CD14-positive monocyte (primary cell): ENCODE data around the gene GRIK2. TPM values are rescaled to one million over a fixed set of nuclear protein-coding genes. Genes with fewer than 3 reads are reported as not detected.

Source experiments
- DNase-seq, 3 donors: peaks; one replicate each; pipeline ENCODE4 v3.0.0-alpha.2; 2011 to 2022
- H2AFZ ChIP-seq: 2 replicates; pipeline ENCODE4 v1.6.0; 2012; ENCODE audit warnings: mild to moderate bottlenecking, low read depth, low read length, inconsistent platforms; ENCODE audit not compliant: insufficient read depth, poor library complexity, severe bottlenecking
- H3K27ac ChIP-seq, 2 donors: 1 replicate in 1 of 2; 2 replicates in 1 of 2; pipeline ENCODE4 v1.5.1; 2012 to 2013; ENCODE audit warnings: low read length in 2 of 2, control low read depth in 1 of 2, inconsistent platforms in 1 of 2, low read depth in 1 of 2, mild to moderate bottlenecking in 1 of 2
- H3K27me3 ChIP-seq, 2 donors: one replicate each; pipeline versions ENCODE4 v1.6.0 to v1.6.1; 2011 to 2013; ENCODE audit warnings: low read length in 2 of 2; ENCODE audit not compliant: control insufficient read depth in 2 of 2, insufficient read depth in 2 of 2
- H3K36me3 ChIP-seq, 2 donors: replicated peaks in 1 of 2; 1 replicate in 1 of 2; 2 replicates in 1 of 2; pipeline versions ENCODE4 v1.5.1 to v1.6.1; 2012 to 2013; ENCODE audit warnings: low read length in 2 of 2, control low read depth in 1 of 2, inconsistent platforms in 1 of 2, mild to moderate bottlenecking in 1 of 2; ENCODE audit not compliant: insufficient read depth in 2 of 2, control insufficient read depth in 1 of 2
- H3K4me1 ChIP-seq, 2 donors: 1 replicate in 1 of 2; 2 replicates in 1 of 2; pipeline versions ENCODE4 v1.5.1 to v1.6.1; 2012 to 2013; ENCODE audit warnings: low read length in 2 of 2, control low read depth in 1 of 2, inconsistent platforms in 1 of 2, mild to moderate bottlenecking in 1 of 2, moderate library complexity in 1 of 2; ENCODE audit not compliant: insufficient read depth in 2 of 2, control insufficient read depth in 1 of 2
- H3K4me2 ChIP-seq: replicated peaks from 2 replicates; pipeline ENCODE3; 2012; ENCODE audit warnings: low read length, moderate library complexity, mild to moderate bottlenecking; ENCODE audit not compliant: poor library complexity, severe bottlenecking; ENCODE audit errors: extremely low read depth
- H3K4me3 ChIP-seq, 3 experiments: fragments of 200-600 bp in 1 of 3; sonication (generic) in 1 of 3; replicated peaks in 1 of 3; 1 replicate in 2 of 3; 2 replicates in 1 of 3; pipeline ENCODE4 v1.5.1; 2011 to 2013; ENCODE audit warnings: low read length in 3 of 3, mild to moderate bottlenecking in 3 of 3, control low read depth in 2 of 3, low read depth in 2 of 3, inconsistent platforms in 1 of 3, moderate library complexity in 1 of 3
- H3K79me2 ChIP-seq: 2 replicates; pipeline ENCODE4 v1.6.0; 2012; ENCODE audit warnings: mild to moderate bottlenecking, control low read depth, inconsistent platforms, low read length, moderate library complexity; ENCODE audit not compliant: insufficient read depth
- H3K9ac ChIP-seq: 2 replicates; pipeline ENCODE4 v1.6.0; 2017; ENCODE audit warnings: low read length, mild to moderate bottlenecking; ENCODE audit not compliant: insufficient read depth, poor library complexity, severe bottlenecking
- H3K9me3 ChIP-seq, 2 donors: replicated peaks in 1 of 2; 1 replicate in 1 of 2; 2 replicates in 1 of 2; pipeline versions ENCODE4 v1.5.1 to v1.6.1; 2012 to 2013; ENCODE audit warnings: low read length in 2 of 2, control low read depth in 1 of 2; ENCODE audit not compliant: control insufficient read depth in 1 of 2, insufficient read depth in 1 of 2
- H4K20me1 ChIP-seq: 2 replicates; pipeline ENCODE4 v1.6.0; 2012; ENCODE audit warnings: mild to moderate bottlenecking, low read length, control low read depth, moderate library complexity; ENCODE audit not compliant: insufficient read depth
- H3K27ac Mint-ChIP-seq, 7 donors: one replicate each; pipeline ENCODE4 v1.8.0; 2020; ENCODE audit warnings: mild to moderate bottlenecking in 7 of 7, mixed read lengths in 7 of 7, moderate library complexity in 6 of 7, inconsistent platforms in 2 of 7
- H3K27me3 Mint-ChIP-seq, 3 donors: one replicate each; pipeline ENCODE4 v1.8.0; 2021 to 2022; ENCODE audit warnings: low read depth in 3 of 3, mild to moderate bottlenecking in 3 of 3, mixed read lengths in 3 of 3, moderate library complexity in 3 of 3, inconsistent platforms in 1 of 3
- H3K36me3 Mint-ChIP-seq, 2 donors: one replicate each; pipeline ENCODE4 v1.8.0; 2020; ENCODE audit warnings: mixed read lengths in 2 of 2, inconsistent platforms in 1 of 2, mild to moderate bottlenecking in 1 of 2
- H3K4me1 Mint-ChIP-seq: one replicate; pipeline ENCODE4 v1.8.0; 2020; ENCODE audit warnings: mild to moderate bottlenecking, mixed read lengths
- H3K4me3 Mint-ChIP-seq, 2 donors: one replicate each; pipeline ENCODE4 v1.8.0; 2020; ENCODE audit warnings: mild to moderate bottlenecking in 2 of 2, mixed read lengths in 2 of 2, moderate library complexity in 1 of 2
- H3K9me3 Mint-ChIP-seq, 7 donors: one replicate each; pipeline ENCODE4 v1.8.0; 2020 to 2022; ENCODE audit warnings: mixed read lengths in 7 of 7, mild to moderate bottlenecking in 6 of 7, moderate library complexity in 6 of 7, inconsistent platforms in 2 of 7
- WGBS: methylation state at CpG from one replicate; pipeline ENCODE4 v1.1.5; 2013; ENCODE audit warnings: missing lambda C conversion rate; ENCODE audit not compliant: insufficient coverage; 5-methylcytosine and 5-hydroxymethylcytosine counted together
- intact Hi-C, 2 donors: fragments of 100-400 bp; cut with micrococcal nuclease; formaldehyde crosslinking; loops; one replicate each; pipeline versions ENCODE4 v1.15.0 to v1.15.1; 2023
- polyA plus RNA-seq, 3 donors: library from polyadenylated mRNA; depleted of rRNA in 1 of 3; unstranded in 2 of 3; stranded (reverse) in 1 of 3; fragments of 300-500 nt in 2 of 3; fragments of >200 nt in 1 of 3; fragmentation: Illumina TruSeq in 2 of 3; gene quantifications; 1 replicate in 2 of 3; 2 replicates in 1 of 3; pipeline ENCODE4 v1.2.3, GENCODE V29; 2012 to 2021
- TF ChIP-seq, protein P1 (sequence below): fragments of 200-600 bp; IDR thresholded peaks from one replicate; pipeline ENCODE4 v1.8.0; 2022; ENCODE audit warnings: antibody characterized with exemption, mild to moderate bottlenecking

GRIK2 gene
- polyA plus RNA-seq, 3 donors = not detected

DNA sequence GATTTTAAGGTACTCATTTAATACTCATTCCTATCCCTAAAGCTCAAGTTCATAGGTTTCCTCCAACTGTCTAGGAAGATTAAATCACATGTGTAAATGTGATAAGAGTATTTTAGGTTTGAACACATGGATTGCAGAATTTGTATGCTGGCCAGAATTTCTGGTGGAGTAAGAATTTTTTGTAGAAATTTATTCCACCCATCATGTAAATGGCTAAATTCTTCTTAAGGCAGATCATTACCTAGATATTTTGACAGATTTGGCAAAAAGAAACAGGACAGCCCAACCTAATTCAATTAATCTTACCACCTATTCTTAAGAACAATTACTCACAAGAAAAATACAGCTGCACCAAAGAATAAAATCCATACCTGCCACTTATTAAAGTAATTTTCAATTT is 261.6 kb downstream of the GRIK2 start:
- Histone ChIP-seq H3K36me3 (no peaks in the 10 kb centered on the region), H3K27ac (no peak overlapping the region), H3K4me1 (no peaks in the 10 kb centered on the region), H3K79me2 (no peaks in the 10 kb centered on the region), H3K4me3 (no peak overlapping the region), H3K4me2 (no peak overlapping the region), H3K9me3 (no peaks in the 10 kb centered on the region), H2AFZ (no peak overlapping the region), H4K20me1 (no peaks in the 10 kb centered on the region), H3K27me3 (no peaks in the 10 kb centered on the region), H3K9ac (no peak overlapping the region)
- TF ChIP-seq, protein P1, sequence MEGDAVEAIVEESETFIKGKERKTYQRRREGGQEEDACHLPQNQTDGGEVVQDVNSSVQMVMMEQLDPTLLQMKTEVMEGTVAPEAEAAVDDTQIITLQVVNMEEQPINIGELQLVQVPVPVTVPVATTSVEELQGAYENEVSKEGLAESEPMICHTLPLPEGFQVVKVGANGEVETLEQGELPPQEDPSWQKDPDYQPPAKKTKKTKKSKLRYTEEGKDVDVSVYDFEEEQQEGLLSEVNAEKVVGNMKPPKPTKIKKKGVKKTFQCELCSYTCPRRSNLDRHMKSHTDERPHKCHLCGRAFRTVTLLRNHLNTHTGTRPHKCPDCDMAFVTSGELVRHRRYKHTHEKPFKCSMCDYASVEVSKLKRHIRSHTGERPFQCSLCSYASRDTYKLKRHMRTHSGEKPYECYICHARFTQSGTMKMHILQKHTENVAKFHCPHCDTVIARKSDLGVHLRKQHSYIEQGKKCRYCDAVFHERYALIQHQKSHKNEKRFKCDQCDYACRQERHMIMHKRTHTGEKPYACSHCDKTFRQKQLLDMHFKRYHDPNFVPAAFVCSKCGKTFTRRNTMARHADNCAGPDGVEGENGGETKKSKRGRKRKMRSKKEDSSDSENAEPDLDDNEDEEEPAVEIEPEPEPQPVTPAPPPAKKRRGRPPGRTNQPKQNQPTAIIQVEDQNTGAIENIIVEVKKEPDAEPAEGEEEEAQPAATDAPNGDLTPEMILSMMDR = no peak
- no peak overlapping the region for H3K4me3 Mint-ChIP-seq
- no peak overlapping the region for H3K27ac Mint-ChIP-seq
- intact Hi-C loops = no loop called here
- peaks cover 0 to 3% (median 1%) of the 10 kb centered on the region in 3 donors for H3K27me3 Mint-ChIP-seq
- no peaks in the 10 kb centered on the region for H3K36me3 Mint-ChIP-seq
- DNase-seq = no peak
- H3K9me3 Mint-ChIP-seq = peaks cover 2 to 6% (median 5%) of the 10 kb centered on the region in 7 donors
- H3K4me1 Mint-ChIP-seq = no peaks in the 10 kb centered on the region

DNA sequence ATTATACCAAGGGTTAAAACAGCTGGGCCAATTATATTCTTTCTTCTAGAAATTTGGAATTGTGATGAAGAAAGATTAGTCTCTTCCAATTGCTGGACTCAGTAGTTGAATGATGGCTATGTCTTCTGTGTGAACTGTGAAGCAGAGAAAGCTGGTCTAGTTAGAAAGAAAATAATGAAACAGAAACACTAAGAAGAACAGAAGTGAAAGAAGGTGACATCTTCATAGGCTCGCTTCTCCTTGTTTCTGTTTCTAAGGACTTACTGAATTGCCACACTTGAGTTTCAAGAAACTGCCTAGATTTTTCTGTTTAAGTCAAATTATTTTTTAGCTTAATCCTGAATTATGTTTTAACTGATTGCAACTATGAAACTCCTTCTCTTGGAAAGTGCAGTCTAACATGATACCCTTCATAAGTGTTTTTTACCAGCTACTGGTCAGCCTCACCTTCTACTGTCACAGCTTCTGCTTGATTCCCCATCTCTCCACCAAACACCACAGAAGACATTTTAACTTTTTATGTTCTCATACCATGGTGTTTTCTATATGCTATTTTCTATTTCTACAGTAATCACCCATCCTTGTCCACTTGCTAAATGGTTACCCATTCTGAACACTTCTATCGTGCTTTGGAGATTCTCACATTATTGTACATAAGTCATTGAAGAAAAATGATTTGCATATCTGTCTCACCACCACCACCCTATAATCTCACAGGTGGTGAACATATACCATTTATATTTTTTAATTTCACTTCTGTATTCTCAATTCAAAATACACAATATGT is 268.8 kb downstream of the GRIK2 start:
- H3K4me2 ChIP-seq = no peak overlapping the region
- TF ChIP-seq, protein P1 = no peak
- H3K27ac ChIP-seq = no peak overlapping the region
- H3K36me3 ChIP-seq = no peaks in the 10 kb centered on the region
- H3K9me3 ChIP-seq = peaks cover 0 to 13% of the 10 kb centered on the region in 2 donors
- Mint-ChIP-seq H3K27me3 (no peaks in the 10 kb centered on the region), H3K4me3 (no peak overlapping the region), H3K36me3 (no peaks in the 10 kb centered on the region), H3K27ac (no peak overlapping the region), H3K4me1 (no peaks in the 10 kb centered on the region), H3K9me3 (peaks cover 0 to 10% (median 5%) of the 10 kb centered on the region in 7 donors)
- WGBS = 80% methylated on average over 1 of the region's 2 CpGs
- H3K79me2 ChIP-seq = no peaks in the 10 kb centered on the region
- intact Hi-C loops = no loop called here
- no peaks in the 10 kb centered on the region for H3K4me1 ChIP-seq
- no peaks in the 10 kb centered on the region for H3K27me3 ChIP-seq
- no peak for DNase-seq
- H3K9ac ChIP-seq = no peak overlapping the region
- H4K20me1 ChIP-seq = no peaks in the 10 kb centered on the region
- no peak overlapping the region for H2AFZ ChIP-seq
- no peak overlapping the region for H3K4me3 ChIP-seq
